Stromal cell of bone marrow (primary cell): Measurements from ENCODE around the gene ADAMTS17.

ENCODE experiments used
- DNase-seq: peaks from one replicate; pipeline ENCODE4 v3.0.0-alpha.2; 2012; ENCODE audit warnings: low read depth

Gene ADAMTS17

DNA sequence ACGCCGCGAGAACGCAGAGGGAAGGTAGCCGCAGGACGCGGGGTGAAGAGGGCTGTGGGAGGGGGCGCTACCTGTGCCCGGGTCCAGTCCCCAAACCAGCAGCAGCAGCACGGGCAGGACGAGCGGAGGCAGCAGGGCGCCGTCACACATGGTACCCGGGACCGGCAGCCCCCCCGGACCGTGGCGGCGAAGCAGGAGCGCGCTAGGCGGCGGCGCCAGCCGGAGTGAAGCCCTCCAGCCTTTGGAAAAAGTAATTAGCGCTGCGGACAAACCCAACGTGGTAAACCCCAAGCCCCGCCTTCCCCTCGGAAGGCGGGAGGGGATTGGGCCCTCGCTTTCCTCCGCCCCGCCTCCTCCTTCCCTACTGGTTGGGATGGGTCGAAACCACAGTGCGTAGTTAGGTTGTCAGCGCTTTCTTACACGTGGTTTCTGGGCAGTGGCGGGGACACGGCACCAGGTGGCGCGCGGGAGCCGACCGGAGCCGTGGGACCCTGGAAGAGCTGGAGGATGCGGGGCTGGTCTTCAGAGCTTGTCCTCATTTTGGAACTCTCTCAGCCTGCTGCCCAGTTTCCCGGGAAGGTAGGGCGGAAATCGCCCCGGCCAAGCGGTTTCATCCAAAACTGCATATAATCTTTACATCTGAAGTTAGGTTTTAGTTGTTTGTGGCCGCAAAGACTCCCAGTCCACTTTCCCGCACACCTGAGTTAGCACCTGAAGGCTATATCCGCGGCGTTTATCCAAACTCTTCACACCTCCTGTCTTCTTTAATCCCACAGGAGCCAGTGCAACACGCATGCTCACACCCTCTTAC lies at the start of gene ADAMTS17:
Gene ADAMTS17 (minus strand): TSS at position 226 of the 811 bp plus-strand sequence. CDS start 76 bp downstream, at position 150.
- DNase-seq: peak; percentile 84

GRCh38 chr15:100385300-100386050 lies 43.7 kb upstream of the ADAMTS17 start:
- DNase-seq: no peak

GRCh38 chr15:100384108-100384410 lies 42.3 kb upstream of the ADAMTS17 start:
- no peak for DNase-seq

GRCh38 chr15:100383302-100384107 lies 41.7 kb upstream of the ADAMTS17 start:
- DNase-seq: peak; percentile 2

DNA sequence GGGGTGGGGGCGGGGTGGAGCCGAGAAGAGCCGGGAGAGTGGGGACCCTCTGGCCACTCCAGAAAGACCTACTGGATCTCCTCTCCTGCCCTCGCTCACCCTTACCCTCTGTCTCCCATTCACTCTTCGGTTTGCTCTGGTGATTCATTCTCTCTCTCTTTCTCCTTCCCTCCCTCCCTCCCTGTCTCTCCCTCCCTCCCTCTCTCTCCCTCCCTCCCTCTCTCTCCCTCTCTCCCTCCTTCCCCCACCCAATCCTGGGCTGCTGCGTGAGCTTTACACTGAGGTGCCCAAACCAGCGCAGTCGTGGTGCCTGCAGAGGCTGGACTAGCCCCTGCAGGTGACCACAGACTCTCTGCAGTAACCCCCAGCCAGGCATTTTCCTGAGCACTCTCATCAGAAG lies 32.2 kb upstream of the ADAMTS17 start:
- no peak for DNase-seq

- no peak for DNase-seq
Observed at GRCh38 chr15:100373120-100373896, 31.5 kb upstream of the ADAMTS17 start.

GRCh38 chr15:100372739-100373119 lies 31.0 kb upstream of the ADAMTS17 start:
- DNase-seq: no peak

- no peak for DNase-seq
Observed at GRCh38 chr15:100355342-100355741, 13.6 kb upstream of the ADAMTS17 start.

GRCh38 chr15:100353449-100353848 lies 11.7 kb upstream of the ADAMTS17 start:
- no peak for DNase-seq

DNA sequence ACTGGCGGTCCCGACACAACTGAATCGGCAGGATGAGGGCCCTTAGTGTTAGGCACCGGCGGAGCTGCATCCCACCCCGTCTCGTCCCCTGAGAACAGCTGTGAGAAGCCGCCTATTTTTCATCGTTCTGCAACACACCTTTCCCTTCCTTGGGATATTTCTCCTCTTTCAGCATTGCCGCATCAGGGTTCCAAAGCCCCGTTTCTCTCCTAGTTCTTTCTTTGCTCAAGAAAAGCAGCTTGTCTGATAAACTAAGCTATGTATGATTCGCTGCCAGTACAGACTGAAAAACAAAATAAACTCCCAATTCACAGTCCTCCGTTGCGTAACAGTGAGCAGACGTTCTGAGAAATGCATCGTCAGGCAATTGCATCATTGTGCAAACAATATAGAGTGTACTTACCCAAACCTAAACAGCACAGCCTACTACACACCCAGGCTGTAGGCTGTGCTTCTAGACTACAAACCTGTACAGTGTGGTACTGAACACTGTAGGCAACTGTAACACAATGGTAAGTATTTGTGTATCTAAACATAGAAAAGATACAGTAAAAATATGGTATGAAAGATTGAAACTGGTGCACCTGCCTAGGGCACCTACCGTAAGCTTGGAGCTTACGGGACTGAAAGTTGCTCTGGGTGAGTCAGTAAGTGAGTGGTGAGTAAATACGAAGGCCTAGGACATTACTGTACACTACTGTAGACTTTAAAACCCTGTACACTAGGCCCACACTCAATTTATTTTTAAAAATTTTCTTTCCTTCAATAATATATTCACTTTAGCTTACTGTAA lies 8.9 kb upstream of the ADAMTS17 start:
- peak; percentile 65 for DNase-seq

DNA sequence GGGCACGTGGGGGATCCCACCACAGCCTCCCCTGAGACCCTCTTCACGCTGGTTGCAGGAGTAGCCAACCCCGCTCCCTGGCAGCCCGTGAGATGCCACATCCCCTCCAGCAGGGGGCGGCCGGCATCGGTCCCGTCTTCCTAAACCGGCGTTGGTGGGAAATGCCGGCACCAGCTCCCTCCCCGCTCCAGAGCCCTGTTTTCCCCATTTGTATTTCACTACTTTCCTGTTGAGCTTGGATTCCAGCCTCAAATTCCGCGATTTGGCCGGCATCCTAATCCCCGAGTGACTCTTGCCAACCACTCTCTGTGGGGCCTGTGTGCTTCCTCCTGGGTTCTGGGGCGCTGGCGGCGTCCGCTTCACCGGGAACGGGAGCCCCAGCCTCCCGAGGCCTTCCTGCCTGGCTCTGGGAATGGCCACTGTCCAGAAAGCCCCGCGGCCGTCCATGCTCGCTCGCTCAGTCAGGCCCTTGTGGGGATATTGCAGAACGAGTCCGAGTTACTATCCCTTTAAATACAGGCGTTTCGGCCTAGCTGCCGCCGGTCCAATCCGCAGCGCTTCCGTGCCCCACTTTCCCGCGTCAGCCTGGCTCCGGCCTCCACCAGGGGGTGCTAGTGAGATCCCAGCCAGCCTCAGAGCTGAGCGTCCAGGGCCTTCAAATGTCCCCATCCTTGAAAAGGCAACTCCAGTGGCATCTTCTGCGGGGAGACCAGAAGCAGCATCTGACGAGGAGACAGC lies 8.1 kb upstream of the ADAMTS17 start:
- peak; percentile 80 for DNase-seq

- no peak for DNase-seq
Observed at GRCh38 chr15:100349321-100349695, 7.5 kb upstream of the ADAMTS17 start.

DNA sequence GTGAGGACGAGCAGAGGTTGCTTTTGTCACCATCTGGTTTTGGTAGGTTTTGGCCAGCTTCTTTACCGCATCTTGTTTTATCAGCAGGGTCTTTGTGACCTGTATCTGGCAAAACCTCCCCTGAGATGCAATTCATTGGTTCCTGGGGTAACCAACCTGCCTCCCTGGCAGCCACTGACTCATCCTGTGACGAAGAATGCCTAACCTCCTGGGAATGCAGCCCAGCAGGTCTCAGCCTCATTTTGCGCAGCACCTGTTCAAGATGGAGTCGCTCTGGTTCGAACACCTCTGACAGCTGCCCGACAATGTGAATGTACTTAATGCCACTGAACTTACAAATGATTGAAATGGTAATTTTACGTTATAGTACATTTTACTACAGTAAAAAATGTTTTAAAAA lies 6.8 kb upstream of the ADAMTS17 start:
- DNase-seq: no peak

DNA sequence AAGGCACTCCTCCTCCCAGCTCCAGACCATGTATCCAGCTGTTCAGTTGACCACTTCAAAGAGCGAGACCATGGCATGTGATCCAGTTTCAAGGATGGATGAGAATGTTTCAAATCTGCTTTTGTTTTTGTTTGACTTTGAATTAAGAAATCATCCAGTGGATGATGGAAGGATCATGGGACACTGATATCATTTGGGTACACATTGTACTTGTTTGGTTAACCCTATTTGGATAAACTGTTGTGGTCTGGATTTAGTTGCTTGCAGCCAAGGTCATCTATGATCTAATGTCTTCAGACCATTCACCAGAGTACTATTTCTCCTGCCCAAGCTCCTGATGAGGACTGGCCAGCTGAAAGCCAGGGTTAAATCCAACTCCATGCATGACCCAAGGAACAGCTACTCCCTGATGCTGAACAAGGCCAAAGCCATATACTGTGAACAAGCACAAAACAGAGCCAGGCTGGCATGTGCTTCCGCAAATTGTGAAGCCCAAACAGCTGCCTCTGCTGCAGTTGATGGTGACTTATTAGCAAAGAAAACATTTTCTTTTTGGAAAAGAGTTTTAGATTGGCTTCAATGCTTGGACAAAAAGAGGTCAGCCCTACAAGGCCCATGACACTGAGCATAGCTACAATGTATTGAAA lies 5.2 kb upstream of the ADAMTS17 start:
- no peak for DNase-seq

DNA sequence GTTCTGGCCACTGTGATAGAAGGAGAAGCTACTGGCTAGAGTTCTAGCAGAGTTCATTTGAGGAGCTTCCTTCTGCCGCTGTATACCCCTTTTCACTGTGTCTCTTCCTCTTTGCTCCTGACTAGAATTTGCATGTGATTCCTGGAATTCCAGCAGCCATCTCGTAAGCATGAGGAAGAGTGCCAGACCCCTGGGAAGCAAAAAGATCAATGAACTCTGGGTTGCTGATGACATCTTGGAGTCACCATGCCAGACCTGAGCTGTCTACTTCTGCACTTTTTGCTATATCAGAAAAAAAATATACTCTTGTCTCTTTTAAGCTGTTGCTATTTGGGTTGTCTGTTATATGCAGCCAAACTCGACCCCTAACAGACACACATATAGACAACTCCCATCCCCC lies 3.7 kb upstream of the ADAMTS17 start:
- no peak for DNase-seq

GRCh38 chr15:100343251-100343650 lies 1.5 kb upstream of the ADAMTS17 start:
- DNase-seq: no peak

- DNase-seq: no peak
Observed at GRCh38 chr15:100341239-100341749, 481 bp downstream of the ADAMTS17 start.

GRCh38 chr15:100340721-100341238 lies 995 bp downstream of the ADAMTS17 start:
- DNase-seq: no peak

- no peak for DNase-seq
Observed at GRCh38 chr15:100339999-100340398, 1.8 kb downstream of the ADAMTS17 start.
